Measurements from ENCODE around the gene ARHGEF3. TPM values are rescaled to one million over a fixed set of nuclear protein-coding genes. Genes with fewer than 3 reads are reported as not detected.
"Not testable (repeated sequence)": the region's sequence is repeated elsewhere in the genome, so short reads cannot be mapped to it uniquely, and the experiment has no call there.

Gene ARHGEF3
- total RNA-seq, 1 donor from 2014 or later: 6.9 TPM

DNA sequence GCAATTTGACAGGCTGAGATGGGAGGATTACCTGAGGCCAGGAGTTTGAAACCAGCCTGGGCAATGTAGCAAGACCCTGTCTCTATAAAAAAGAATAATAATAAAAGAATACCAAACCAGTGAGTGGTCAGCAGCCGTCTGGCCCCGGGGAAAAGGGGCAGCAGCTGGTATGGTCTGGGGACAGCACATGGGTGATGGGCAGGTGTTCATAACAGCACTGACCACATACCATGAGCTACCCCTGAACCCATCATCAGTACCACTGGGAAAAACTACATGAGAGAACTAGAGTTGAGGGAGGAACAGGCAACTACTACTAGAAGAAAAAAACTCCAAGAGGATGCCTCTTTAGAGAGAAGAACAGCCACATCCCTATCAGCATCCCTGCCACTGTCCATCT, 40.7 kb downstream of the ARHGEF3 start:
- H3K36me3 Mint-ChIP-seq (ENCODE audit: low read depth): no peaks in the 10 kb centered on the region
- H3K4me1 Mint-ChIP-seq (ENCODE audit: low read depth): peaks cover 12% of the 10 kb centered on the region
- H3K27ac Mint-ChIP-seq (ENCODE audit: unreplicated experiment): no peak overlapping the region
- H3K27me3 Mint-ChIP-seq (ENCODE audit: low read depth): no peaks in the 10 kb centered on the region
- TF ChIP-seq, protein P1, sequence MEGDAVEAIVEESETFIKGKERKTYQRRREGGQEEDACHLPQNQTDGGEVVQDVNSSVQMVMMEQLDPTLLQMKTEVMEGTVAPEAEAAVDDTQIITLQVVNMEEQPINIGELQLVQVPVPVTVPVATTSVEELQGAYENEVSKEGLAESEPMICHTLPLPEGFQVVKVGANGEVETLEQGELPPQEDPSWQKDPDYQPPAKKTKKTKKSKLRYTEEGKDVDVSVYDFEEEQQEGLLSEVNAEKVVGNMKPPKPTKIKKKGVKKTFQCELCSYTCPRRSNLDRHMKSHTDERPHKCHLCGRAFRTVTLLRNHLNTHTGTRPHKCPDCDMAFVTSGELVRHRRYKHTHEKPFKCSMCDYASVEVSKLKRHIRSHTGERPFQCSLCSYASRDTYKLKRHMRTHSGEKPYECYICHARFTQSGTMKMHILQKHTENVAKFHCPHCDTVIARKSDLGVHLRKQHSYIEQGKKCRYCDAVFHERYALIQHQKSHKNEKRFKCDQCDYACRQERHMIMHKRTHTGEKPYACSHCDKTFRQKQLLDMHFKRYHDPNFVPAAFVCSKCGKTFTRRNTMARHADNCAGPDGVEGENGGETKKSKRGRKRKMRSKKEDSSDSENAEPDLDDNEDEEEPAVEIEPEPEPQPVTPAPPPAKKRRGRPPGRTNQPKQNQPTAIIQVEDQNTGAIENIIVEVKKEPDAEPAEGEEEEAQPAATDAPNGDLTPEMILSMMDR (IDR thresholded peaks at IDR 0.05): no peak
- H3K4me3 Mint-ChIP-seq (ENCODE audit: unreplicated experiment): no peak overlapping the region
- DNase-seq (ENCODE audit: low spot score): no peak
- H3K9me3 Mint-ChIP-seq (ENCODE audit: low read depth): no peaks in the 10 kb centered on the region

DNA sequence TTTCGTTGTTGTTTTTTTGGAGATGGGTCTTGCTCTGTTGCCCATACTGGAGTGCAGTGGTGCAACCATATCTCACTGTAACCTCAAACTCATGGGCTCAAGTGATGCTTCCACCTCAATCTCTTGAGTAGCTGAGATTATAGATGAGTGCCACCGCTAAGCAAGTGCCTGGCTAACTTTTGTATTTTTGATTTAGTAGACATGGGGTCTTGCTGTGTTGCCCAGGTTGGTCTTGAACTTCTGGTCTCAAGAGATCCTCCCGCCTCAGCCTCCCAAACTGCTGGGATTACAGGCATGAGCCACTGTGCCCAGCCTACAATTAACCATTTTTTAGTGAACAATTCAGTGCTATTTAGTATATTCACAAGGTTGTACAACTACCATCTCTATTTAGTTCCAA, 42.2 kb downstream of the ARHGEF3 start:
- Mint-ChIP-seq H3K27ac (ENCODE audit: unreplicated experiment) (no peak overlapping the region), H3K4me3 (ENCODE audit: unreplicated experiment) (no peak overlapping the region), H3K9me3 (ENCODE audit: low read depth) (no peaks in the 10 kb centered on the region), H3K4me1 (ENCODE audit: low read depth) (peaks cover 18% of the 10 kb centered on the region), H3K36me3 (ENCODE audit: low read depth) (no peaks in the 10 kb centered on the region), H3K27me3 (ENCODE audit: low read depth) (no peaks in the 10 kb centered on the region)
- no peak for DNase-seq (ENCODE audit: low spot score)
- TF ChIP-seq, protein P1 (IDR thresholded peaks at IDR 0.05): no peak

DNA sequence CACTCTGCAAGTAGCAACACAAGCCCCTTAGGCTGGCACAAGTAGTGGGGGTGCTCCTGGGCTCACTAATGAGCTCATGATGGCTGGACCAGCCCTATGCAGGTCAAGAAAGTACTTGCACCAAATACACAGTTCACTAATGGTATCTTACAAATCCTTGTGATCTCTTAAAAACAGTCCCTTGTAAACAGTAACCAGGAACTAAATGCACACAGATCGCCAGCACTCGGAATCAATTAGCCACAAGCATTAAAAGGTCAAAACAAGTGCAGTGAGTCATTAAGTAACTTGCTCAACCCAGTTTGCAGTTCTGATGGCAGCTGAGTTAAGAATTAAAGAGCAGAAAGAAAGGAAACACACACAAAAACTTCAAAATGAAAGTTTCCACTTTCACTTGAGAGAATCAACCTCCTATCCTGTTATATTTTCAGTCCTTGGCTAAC, 43.2 kb downstream of the ARHGEF3 start:
- no peak for DNase-seq (ENCODE audit: low spot score)
- Mint-ChIP-seq H3K36me3 (ENCODE audit: low read depth) (peaks cover 2% of the 10 kb centered on the region), H3K9me3 (ENCODE audit: low read depth) (no peaks in the 10 kb centered on the region), H3K27me3 (ENCODE audit: low read depth) (no peaks in the 10 kb centered on the region), H3K27ac (ENCODE audit: unreplicated experiment) (no peak overlapping the region), H3K4me1 (ENCODE audit: low read depth) (peaks cover 18% of the 10 kb centered on the region), H3K4me3 (ENCODE audit: unreplicated experiment) (no peak overlapping the region)
- TF ChIP-seq, protein P1 (IDR thresholded peaks at IDR 0.05): no peak

DNA sequence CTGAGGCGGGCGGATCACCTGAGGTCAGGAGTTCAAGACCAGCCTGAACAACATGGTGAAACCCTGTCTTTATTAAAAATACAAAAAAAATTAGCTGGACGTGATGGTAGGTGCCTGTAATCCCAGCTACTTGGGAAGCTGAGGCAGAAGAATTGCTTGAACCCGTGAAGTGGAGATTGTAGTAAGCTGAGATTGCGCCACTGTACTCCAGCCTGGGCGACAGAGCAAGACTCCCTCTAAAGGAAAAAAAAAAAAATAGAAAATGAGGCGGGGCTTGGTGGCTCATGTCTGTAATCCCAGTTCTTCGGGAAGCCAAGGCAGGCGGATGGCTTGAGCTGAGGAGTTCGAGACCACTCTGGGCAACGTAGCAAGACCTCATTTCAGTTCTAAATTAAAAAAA, 43.7 kb downstream of the ARHGEF3 start:
- not testable (repeated sequence) for H3K9me3 Mint-ChIP-seq (ENCODE audit: low read depth); H3K27ac Mint-ChIP-seq (ENCODE audit: unreplicated experiment); DNase-seq (ENCODE audit: low spot score); H3K4me3 Mint-ChIP-seq (ENCODE audit: unreplicated experiment); H3K36me3 Mint-ChIP-seq (ENCODE audit: low read depth); H3K27me3 Mint-ChIP-seq (ENCODE audit: low read depth)
- H3K4me1 Mint-ChIP-seq (ENCODE audit: low read depth): peaks cover 18% of the 10 kb centered on the region

DNA sequence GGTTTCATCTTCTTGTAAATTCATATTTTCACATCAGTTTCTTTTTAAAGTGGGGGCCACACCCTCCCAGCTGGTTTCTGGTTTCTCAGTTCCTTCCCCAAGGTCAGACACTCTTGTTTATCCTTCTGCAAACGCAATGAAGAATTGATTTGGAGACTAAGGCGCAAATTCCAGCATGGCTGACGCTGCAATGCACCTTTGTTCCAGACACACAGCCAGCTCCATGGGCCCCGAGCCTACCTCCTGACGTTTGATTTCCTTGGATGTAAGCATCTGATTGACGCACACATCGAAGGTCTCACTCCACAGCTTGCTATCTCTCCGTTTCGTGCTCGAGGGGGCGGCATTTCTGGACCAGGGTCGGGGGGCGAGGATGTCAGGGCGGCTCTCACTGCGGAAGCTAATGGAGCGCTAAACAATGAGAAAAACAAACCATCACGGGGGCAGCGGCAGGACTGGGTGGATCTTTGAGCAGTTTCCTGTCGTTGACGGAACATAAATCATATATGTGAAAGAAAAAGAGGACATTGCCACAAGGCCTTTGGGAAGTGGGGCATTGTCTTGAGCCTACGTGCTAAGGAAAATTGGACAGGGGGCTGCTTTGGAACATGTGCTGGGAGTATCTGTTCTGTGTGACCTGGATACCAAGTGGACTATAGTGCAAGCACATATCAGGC, 46.9 kb downstream of the ARHGEF3 start:
- peaks cover 3% of the 10 kb centered on the region for H3K9me3 Mint-ChIP-seq (ENCODE audit: low read depth)
- H3K4me3 Mint-ChIP-seq (ENCODE audit: unreplicated experiment): no peak overlapping the region
- TF ChIP-seq, protein P1 (IDR thresholded peaks at IDR 0.05): no peak
- H3K4me1 Mint-ChIP-seq (ENCODE audit: low read depth): peaks cover 14% of the 10 kb centered on the region
- H3K27me3 Mint-ChIP-seq (ENCODE audit: low read depth): no peaks in the 10 kb centered on the region
- no peak overlapping the region for H3K27ac Mint-ChIP-seq (ENCODE audit: unreplicated experiment)
- no peak for DNase-seq (ENCODE audit: low spot score)
- H3K36me3 Mint-ChIP-seq (ENCODE audit: low read depth): peaks cover 7% of the 10 kb centered on the region
